ENCODE data around the gene ITGA11.

DNA sequence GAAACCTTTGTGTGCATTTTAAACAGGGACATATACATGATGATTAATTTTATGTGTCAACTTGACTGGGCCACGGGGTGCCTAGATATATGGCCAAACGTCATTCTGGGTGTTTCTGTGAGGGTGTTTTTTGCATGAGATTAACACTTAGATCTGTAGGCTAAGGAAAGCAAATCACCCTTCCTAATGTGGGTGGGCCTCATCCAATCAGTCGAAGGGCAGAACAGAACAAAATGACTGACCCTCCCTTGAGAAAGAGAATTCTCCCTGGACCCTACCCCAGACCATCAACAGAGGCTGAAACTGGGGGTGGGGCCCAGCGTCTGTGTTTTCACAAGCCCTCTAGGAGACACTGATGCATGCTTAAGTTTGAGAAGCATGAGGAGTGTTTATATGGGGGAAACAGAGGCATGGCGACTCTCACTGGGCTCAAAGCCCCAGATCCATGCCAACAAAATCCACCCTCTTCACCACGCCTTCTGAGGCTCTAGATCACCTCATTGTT, 56.2 kb downstream of the ITGA11 start:
- TF ChIP-seq, protein P1, sequence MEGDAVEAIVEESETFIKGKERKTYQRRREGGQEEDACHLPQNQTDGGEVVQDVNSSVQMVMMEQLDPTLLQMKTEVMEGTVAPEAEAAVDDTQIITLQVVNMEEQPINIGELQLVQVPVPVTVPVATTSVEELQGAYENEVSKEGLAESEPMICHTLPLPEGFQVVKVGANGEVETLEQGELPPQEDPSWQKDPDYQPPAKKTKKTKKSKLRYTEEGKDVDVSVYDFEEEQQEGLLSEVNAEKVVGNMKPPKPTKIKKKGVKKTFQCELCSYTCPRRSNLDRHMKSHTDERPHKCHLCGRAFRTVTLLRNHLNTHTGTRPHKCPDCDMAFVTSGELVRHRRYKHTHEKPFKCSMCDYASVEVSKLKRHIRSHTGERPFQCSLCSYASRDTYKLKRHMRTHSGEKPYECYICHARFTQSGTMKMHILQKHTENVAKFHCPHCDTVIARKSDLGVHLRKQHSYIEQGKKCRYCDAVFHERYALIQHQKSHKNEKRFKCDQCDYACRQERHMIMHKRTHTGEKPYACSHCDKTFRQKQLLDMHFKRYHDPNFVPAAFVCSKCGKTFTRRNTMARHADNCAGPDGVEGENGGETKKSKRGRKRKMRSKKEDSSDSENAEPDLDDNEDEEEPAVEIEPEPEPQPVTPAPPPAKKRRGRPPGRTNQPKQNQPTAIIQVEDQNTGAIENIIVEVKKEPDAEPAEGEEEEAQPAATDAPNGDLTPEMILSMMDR (IDR thresholded peaks at IDR 0.05), result no peak
- TF ChIP-seq POLR2A (IDR thresholded peaks at IDR 0.05; ENCODE audit: low read depth) (no peak), EP300 (IDR thresholded peaks at IDR 0.05) (no peak)
